Stimulated activated CD8-positive, alpha-beta memory T cell treated with anti-CD3 and anti-CD28 coated beads, Interleukin-15, amount 100 ng/mL, for 4 hours (primary cell): Measurements from ENCODE around the gene HOXD3.

ENCODE experiments used
- DNase-seq, 2 donors: peaks; one replicate each; pipeline ENCODE4 v3.0.0-alpha.2; 2020; ENCODE audit warnings: low read depth in 2 of 2

HOXD3 gene

GRCh38 chr2:176177580-176178037 is 20.5 kb downstream of the HOXD3 start:
- no peak for DNase-seq

- no peak for DNase-seq
Observed at GRCh38 chr2:176178038-176178756, 21.1 kb downstream of the HOXD3 start.

- no peak for DNase-seq
Observed at GRCh38 chr2:176178757-176179295, 21.7 kb downstream of the HOXD3 start.

DNA sequence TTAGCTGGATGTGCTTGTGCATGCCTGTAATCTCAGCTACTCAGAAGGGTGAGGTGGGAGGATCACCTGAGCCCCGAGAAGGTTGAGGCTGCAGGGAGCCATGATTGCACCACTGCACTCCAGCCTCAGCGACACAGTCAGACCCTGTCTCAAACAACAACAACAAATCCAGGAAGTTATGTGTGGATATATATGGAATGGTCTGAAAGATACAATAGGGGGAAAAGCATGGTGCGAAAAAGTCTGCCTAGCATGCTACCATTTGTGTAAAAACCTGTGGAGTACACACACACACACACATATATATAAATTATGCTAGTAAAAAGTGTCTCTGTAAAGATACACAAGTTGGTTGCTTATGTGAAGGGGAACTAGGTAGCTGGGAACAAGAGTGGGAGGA is 24.4 kb downstream of the HOXD3 start:
- DNase-seq: no peak

- DNase-seq: no peak
Observed at GRCh38 chr2:176182671-176183070, 25.6 kb downstream of the HOXD3 start.

DNA sequence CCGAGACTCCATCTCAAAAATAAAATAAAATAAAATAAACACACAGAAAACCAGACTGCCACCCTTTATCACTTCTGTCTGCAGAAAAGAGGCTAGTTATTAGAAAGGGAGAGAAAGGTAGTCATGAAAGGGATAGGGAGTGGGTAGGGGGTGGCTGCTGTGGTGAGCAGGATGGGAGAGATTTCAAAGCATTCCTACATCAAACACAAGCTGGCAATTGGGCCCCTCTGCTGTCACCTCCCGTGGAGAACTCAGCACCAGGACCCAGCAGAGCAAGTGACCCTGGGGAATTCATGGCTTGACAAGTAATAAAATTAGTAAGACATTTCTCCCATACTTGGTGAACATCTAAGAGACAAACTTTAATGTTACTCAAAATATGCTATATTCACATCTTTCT is 27.6 kb downstream of the HOXD3 start:
- DNase-seq: no peak

DNA sequence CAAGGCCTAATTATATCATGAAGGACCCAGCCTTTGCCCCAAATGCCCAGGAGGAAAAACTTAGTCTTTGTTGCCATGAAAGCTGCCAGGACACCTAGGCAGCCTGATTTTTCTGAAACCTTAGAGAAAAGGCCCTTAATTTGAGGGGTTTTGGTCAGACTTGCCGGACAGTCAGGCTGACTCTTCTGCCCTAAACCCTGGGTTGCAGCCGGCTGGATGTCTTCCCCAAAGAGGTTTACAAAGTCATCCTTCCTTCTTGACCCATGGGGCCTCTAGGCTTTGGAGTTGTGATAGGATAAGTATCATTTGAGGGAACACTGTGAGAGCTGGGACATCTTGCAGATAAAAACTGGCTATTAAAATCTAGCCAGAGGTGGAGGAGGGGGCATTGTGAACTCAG is 28.9 kb downstream of the HOXD3 start:
- no peak for DNase-seq

DNA sequence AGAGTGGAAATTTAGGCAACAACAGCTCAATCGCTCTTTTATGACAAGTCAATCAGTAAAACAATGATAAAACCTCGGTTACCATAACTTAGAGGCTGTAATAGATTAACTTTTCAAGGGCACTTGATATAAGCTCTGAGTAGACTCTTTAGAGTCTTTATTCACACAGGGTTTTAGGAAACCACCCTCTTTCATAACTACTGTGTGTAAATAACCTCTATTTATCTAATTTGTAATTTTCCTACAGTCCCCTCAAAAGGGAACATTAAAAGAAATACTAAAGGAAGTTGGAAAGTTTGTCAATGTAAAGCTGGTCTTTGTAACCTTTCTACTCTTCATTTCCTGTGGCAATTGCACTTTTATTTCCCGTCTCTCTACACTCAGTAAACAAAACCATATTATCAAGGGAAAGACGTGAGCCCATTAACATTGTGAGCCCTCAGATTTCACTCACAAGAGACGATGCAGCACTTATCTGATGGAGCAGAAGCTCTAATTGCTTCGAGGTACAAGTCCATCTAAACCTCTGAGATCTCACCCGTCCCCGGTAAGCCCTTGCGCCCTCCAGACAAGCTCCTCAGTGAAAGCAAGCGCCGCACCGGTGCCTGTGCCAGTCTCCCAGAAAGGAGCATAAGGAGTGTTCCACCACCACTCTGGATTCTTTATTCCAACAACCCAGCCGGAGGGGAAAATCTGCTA is 30.2 kb downstream of the HOXD3 start:
- no peak for DNase-seq

GRCh38 chr2:176187899-176188773 is 31.0 kb downstream of the HOXD3 start, which contains the start of gene HOXD1:
TSS of gene HOXD1 (plus strand) at chr2:176188668. CDS start at chr2:176188802, 134 bp downstream.
- DNase-seq: no peak

DNA sequence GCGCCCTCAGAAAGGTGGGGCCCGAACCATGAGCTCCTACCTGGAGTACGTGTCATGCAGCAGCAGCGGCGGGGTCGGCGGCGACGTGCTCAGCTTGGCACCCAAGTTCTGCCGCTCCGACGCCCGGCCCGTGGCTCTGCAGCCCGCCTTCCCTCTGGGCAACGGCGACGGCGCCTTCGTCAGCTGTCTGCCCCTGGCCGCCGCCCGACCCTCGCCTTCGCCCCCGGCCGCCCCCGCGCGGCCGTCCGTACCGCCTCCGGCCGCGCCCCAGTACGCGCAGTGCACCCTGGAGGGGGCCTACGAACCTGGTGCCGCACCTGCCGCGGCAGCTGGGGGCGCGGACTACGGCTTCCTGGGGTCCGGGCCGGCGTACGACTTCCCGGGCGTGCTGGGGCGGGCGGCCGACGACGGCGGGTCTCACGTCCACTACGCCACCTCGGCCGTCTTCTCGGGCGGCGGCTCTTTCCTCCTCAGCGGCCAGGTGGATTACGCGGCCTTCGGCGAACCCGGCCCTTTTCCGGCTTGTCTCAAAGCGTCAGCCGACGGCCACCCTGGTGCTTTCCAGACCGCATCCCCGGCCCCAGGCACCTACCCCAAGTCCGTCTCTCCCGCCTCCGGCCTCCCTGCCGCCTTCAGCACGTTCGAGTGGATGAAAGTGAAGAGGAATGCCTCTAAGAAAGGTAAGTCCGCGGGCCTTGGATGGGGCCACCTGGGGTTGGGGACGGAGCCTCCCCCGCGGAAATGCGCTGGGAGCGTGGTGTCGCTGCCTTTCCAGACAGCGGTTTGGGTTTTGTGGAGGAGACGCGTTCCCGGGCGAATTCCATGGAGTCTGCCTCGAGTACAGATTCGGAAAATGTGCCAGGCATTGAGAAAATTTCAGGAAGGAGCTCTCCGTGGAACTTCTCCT is 31.9 kb downstream of the HOXD3 start:
- no peak for DNase-seq

GRCh38 chr2:176189681-176190641 is 32.9 kb downstream of the HOXD3 start:
- no peak for DNase-seq

GRCh38 chr2:176192351-176192750 is 35.2 kb downstream of the HOXD3 start:
- no peak for DNase-seq

DNA sequence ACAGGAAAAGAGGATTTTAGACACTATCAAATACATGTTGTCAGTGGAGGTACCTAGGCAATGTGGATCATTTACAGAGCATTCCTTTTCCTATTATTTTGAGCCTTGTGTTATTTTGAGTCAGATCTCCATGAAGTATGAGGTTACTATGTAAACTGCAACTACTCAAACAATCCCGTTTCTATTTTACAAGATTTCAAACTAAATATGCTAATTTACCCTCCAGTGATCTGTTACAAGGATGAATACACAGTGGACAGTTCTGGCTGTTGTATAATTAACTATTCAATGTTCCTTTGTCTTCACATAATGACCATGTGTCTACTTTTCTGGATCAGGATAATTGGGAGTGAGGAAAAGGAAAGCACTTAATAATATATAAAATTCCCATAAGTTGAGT is 35.9 kb downstream of the HOXD3 start:
- no peak for DNase-seq

DNA sequence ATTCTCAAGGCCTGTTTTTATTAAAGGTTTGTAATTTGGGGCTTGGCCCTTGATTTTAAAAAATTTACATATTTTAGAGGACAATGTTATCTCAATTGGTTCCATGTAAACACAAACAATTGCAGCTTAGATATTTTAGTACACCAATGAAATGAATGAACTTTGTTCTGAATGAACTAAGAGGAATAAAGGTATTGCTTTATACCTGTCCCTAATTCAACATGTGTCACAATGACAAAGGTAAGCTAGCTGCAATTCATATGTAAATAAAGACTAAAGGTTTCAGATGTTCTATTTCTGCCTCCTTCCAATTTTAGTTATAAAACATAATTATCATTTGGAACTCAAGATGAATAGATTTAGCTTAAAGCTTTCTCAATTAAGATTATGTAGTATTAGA is 42.8 kb downstream of the HOXD3 start:
- no peak for DNase-seq

DNA sequence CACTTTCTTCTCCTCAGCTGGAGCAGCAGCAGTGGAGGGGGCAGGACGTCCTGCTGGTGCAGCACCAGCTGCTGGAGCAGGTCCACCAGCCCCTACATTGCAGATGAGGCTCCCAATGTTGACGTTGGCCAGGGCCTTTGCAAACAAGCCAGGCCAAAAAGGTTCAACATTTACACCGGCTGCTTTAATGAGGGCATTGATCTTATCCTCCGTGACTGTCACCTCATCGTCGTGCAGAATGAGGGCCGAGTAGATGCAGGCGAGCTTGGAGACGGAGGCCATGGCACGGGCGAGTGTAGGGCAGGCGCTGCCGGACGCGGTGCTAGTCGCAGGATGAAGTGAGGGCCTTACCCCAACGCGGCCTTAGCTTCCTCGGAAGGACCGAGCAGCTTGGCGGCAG is 43.9 kb downstream of the HOXD3 start:
- no peak for DNase-seq

DNA sequence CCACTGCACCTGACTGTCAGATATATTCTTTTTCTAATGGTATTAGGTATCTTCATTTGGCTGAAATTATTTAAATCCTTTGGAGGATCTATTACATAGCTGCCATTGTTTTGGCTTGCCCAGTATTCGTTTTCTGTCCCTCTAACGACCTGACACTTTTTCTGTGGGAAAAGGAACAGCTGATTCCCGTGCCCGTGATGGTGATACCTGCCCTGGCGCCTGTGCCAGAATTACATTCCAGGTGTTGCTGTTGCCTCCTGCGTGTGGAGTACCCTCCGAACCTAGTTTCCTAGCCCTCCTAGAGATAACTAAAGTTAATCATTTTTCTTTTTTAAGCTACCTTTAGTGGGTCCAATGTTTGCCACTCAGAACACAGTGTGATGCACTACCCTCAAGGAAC is 45.4 kb downstream of the HOXD3 start:
- DNase-seq: no peak

DNA sequence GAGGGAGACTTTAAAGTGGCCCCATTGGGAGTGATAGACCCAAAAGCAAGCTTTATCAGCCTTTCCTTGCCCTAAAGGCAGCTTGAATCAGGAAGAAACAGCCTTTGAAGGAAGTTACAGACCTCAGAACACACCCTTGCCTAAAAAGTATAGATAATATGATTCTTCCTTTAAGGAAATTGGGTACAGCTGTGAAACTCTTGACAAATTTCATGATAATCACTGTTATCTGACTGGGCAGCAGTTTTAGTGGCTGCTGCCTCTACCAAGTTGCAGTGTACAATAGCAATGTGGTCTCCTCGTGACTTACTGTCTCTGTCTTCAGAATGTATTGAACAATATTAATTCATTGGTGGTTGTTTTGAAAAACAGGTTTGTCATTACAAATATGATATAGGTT is 48.0 kb downstream of the HOXD3 start:
- no peak for DNase-seq

DNA sequence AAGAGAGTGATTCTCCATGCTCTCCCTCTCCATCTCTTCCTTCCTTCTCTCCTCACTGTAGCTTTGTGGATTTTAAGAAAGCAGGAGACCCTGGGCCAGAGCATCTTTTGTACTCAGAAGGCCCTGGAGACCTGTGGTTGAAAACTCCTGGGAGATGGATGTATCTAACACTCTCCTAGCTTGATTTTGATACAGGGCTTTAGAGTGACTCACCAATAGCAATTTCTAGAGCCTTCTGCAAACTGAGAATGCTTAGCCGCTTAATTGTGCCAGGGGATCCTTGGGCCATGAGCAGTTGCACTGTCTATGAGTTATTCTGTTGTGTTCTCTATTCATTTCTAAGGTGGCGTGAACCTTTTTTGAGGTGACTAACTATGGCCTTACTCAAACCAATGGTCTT is 49.0 kb downstream of the HOXD3 start:
- DNase-seq: no peak

DNA sequence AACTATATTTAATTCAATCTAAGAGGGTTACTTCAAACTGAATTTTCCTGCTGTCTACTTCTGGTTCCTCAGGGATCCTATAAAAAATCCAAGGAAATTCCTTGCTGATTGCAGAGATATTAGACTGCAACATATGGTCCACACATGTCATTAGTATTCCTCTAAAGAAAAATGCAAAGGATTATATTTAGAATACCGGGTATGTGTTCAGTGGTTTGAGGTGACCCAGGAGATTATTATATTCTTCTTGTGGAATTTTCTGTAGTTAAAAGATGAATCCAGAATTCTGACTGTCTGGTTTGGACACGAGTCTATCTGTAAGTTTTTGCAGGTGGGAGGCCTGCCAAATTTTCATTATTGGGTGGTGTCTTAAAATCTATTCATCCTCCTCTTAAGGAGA is 49.6 kb downstream of the HOXD3 start:
- no peak for DNase-seq

DNA sequence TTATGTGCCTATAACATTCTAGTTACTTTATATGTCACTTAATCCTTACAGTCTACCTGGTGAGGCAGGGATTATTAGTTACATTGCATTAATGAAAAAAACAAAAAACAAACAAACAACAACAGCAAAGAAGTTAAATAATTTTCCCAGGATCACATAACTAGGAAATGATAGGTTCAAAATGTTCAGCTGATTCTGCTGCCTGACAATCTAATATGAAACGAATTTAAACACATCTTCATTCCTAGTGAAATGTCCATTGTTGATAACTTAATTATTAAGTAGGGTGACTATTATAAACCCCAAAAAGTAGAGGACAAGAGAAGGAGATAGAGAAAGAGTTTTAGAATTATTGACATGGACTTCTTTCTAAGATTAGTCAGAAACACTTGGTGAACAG is 54.0 kb downstream of the HOXD3 start:
- DNase-seq: no peak
